Duodenal mucosa (tissue), 2 donors: ENCODE measurements around the gene SNTG2.

ENCODE experiments used
- H3K27ac ChIP-seq: one replicate; pipeline ENCODE4 v1.7.0; 2013; ENCODE audit warnings: low read depth, low read length
- H3K27me3 ChIP-seq, 2 donors: one replicate each; pipeline ENCODE4 v1.7.0; 2013; ENCODE audit warnings: low read length in 2 of 2, control low read depth in 1 of 2; ENCODE audit not compliant: insufficient read depth in 2 of 2, control insufficient read depth in 1 of 2
- H3K36me3 ChIP-seq, 2 donors: one replicate each; pipeline ENCODE4 v1.7.0; 2013; ENCODE audit warnings: low read length in 2 of 2, control low read depth in 1 of 2; ENCODE audit not compliant: insufficient read depth in 2 of 2, control insufficient read depth in 1 of 2
- H3K4me1 ChIP-seq, 2 donors: one replicate each; pipeline ENCODE4 v1.7.0; 2013; ENCODE audit warnings: low read length in 2 of 2, control low read depth in 1 of 2; ENCODE audit not compliant: insufficient read depth in 2 of 2, control insufficient read depth in 1 of 2
- H3K4me3 ChIP-seq, 2 donors: one replicate each; pipeline ENCODE4 v1.7.0; 2013; ENCODE audit warnings: low read length in 2 of 2, low read depth in 1 of 2
- H3K9ac ChIP-seq, 2 donors: one replicate each; pipeline ENCODE4 v1.7.0; 2013; ENCODE audit warnings: low read length in 2 of 2, low read depth in 1 of 2
- H3K9me3 ChIP-seq, 2 donors: one replicate each; pipeline ENCODE4 v1.7.0; 2013; ENCODE audit warnings: low read length in 2 of 2, control low read depth in 1 of 2; ENCODE audit not compliant: control insufficient read depth in 1 of 2

The SNTG2 gene

GRCh38 chr2:925711-926110 lies 24.9 kb upstream of the SNTG2 start:
- peaks cover 0 to 8% of the 10 kb centered on the region in 2 donors for H3K4me1 ChIP-seq
- no peaks in the 10 kb centered on the region for H3K9me3 ChIP-seq
- no peak overlapping the region for H3K27ac ChIP-seq
- no peak overlapping the region for H3K4me3 ChIP-seq
- H3K9ac ChIP-seq = no peak overlapping the region
- peaks cover 0 to 4% of the 10 kb centered on the region in 2 donors for H3K27me3 ChIP-seq
- H3K36me3 ChIP-seq = no peaks in the 10 kb centered on the region

GRCh38 chr2:926259-926793 lies 24.3 kb upstream of the SNTG2 start:
- Histone ChIP-seq H3K9me3 (no peaks in the 10 kb centered on the region), H3K9ac (no peak overlapping the region), H3K27me3 (peaks cover 0 to 4% of the 10 kb centered on the region in 2 donors), H3K4me1 (peaks cover 0 to 9% of the 10 kb centered on the region in 2 donors), H3K4me3 (no peak overlapping the region), H3K27ac (no peak overlapping the region), H3K36me3 (no peaks in the 10 kb centered on the region)

GRCh38 chr2:926896-927295 lies 23.8 kb upstream of the SNTG2 start:
- Histone ChIP-seq H3K36me3 (no peaks in the 10 kb centered on the region), H3K4me3 (no peak overlapping the region)

GRCh38 chr2:929011-929735 lies 21.5 kb upstream of the SNTG2 start:
- Histone ChIP-seq H3K27me3 (peaks cover 0 to 3% of the 10 kb centered on the region in 2 donors), H3K4me3 (no peak overlapping the region), H3K27ac (no peak overlapping the region), H3K9ac (no peak overlapping the region), H3K36me3 (no peaks in the 10 kb centered on the region), H3K4me1 (peaks cover 0 to 9% of the 10 kb centered on the region in 2 donors), H3K9me3 (no peaks in the 10 kb centered on the region)

More at GRCh38 chr2:926896-927295, 23.8 kb upstream of the SNTG2 start:
- Histone ChIP-seq H3K9me3 (no peaks in the 10 kb centered on the region), H3K4me1 (peaks cover 0 to 9% of the 10 kb centered on the region in 2 donors), H3K27me3 (peaks cover 0 to 4% of the 10 kb centered on the region in 2 donors), H3K27ac (no peak overlapping the region), H3K9ac (no peak overlapping the region)

- Histone ChIP-seq H3K4me3 (no peak overlapping the region), H3K9ac (no peak overlapping the region), H3K4me1 (peaks cover 0 to 9% of the 10 kb centered on the region in 2 donors), H3K27ac (no peak overlapping the region), H3K27me3 (no peaks in the 10 kb centered on the region), H3K36me3 (no peaks in the 10 kb centered on the region), H3K9me3 (no peaks in the 10 kb centered on the region)
These were observed 20.7 kb upstream of the SNTG2 start for GRCh38 chr2:929925-930324.

GRCh38 chr2:930935-931334 lies 19.7 kb upstream of the SNTG2 start:
- Histone ChIP-seq H3K36me3 (no peaks in the 10 kb centered on the region), H3K9me3 (no peaks in the 10 kb centered on the region), H3K4me1 (peaks cover 0 to 9% of the 10 kb centered on the region in 2 donors), H3K27me3 (no peaks in the 10 kb centered on the region), H3K9ac (no peak overlapping the region), H3K27ac (no peak overlapping the region), H3K4me3 (no peak overlapping the region)

- H3K27ac ChIP-seq = no peak overlapping the region
- peaks cover 0 to 9% of the 10 kb centered on the region in 2 donors for H3K4me1 ChIP-seq
- no peaks in the 10 kb centered on the region for H3K36me3 ChIP-seq
- no peak overlapping the region for H3K9ac ChIP-seq
- H3K4me3 ChIP-seq = no peak overlapping the region
- no peaks in the 10 kb centered on the region for H3K27me3 ChIP-seq
- no peaks in the 10 kb centered on the region for H3K9me3 ChIP-seq
These were observed 18.1 kb upstream of the SNTG2 start for GRCh38 chr2:932320-933115.

GRCh38 chr2:933734-934295 lies 16.8 kb upstream of the SNTG2 start:
- Histone ChIP-seq H3K36me3 (no peaks in the 10 kb centered on the region), H3K27me3 (no peaks in the 10 kb centered on the region), H3K9me3 (no peaks in the 10 kb centered on the region), H3K9ac (no peak overlapping the region), H3K4me3 (no peak overlapping the region), H3K27ac (no peak overlapping the region), H3K4me1 (peaks cover 0 to 9% of the 10 kb centered on the region in 2 donors)

GRCh38 chr2:937530-937929 lies 13.1 kb upstream of the SNTG2 start:
- Histone ChIP-seq H3K36me3 (no peaks in the 10 kb centered on the region), H3K27me3 (no peaks in the 10 kb centered on the region), H3K9ac (no peak overlapping the region), H3K9me3 (no peaks in the 10 kb centered on the region), H3K27ac (no peak overlapping the region), H3K4me3 (no peak overlapping the region), H3K4me1 (no peaks in the 10 kb centered on the region)
